HPDE6-E6E7 (cell line): Measurements from ENCODE around the gene GRK6.
A peak's percentile ranks its signal among the peaks of the same experiment; 100 is the strongest.
"Not testable (repeated sequence)": the region's sequence is repeated elsewhere in the genome, so short reads cannot be mapped to it uniquely, and the experiment has no call there.

ENCODE experiments used
- DNase-seq: peaks from one replicate; pipeline ENCODE4 v3.0.0; 2011; ENCODE audit warnings: missing footprints; ENCODE audit errors: extremely low spot score

GRK6 gene

DNA sequence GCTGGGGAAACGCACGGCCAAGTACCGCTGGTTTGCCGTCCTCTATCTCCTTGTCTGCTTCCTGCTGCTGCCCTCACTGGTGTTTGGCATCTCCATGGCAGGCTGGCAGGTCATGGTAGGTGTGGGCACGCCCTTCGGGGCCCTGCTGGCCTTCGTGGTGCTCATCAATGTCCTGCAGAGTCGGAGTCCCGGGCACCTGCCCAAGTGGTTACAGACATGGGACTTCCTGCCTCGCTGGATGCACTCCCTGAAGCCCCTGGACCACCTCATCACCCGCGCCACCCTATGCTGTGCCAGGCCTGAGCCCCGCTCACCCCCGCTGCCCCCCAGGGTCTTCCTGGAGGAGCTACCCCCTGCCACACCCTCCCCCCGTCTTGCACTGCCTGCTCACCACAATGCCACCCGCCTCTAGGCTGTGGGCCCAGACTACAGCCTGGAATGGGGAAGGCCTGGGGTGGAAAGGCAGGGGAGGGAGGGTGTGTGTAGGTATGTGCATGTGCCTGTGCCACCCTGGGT lies 28.5 kb upstream of the GRK6 start:
- no peak for DNase-seq

DNA sequence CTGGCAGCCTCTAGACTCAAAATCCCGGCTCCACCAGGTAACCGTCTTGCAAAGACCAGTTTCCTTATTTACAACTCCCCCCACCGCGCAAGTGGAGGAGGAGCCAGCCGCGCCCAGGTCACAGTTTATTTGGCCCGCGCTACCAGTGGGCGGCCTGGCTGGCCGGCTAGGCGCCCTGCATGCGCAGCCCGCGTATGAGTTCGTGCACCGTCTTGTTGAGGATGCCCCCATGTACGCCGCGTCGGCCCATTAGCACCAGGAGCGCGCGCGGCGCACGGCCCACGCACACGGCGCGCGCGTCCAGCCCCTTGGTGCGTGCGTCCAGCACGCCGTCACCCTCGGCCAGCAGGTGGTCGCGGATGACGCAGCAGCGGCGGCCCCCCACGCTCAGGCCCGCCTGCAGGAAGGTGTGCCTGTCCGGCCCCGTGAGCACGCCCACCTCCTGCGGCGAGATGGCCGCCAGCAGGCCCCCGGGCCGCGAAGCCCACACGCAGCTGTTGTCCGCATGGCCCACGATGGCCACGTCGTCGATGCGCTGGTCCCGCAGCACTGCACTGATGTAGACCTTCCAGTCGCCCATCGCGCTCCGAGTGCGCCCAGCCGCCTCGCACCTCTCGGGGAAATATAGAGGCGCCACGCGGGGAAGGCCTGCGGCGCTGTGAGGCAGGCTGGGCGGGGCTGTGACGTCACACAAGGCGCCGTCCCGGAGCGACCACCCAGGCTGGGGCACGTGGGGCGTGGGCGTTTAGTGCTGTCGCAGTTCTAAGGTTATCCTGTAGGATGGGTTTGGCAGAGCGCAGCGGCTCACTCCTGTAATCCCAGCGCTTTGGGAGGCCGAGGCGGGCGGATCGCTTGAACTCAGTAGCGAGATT lies 26.2 kb upstream of the GRK6 start, which contains the start of gene PFN3:
Gene PFN3 (minus strand): TSS at position 665 of the 872 bp plus-strand sequence. CDS start 85 bp downstream, at position 580.
- DNase-seq, result no peak

DNA sequence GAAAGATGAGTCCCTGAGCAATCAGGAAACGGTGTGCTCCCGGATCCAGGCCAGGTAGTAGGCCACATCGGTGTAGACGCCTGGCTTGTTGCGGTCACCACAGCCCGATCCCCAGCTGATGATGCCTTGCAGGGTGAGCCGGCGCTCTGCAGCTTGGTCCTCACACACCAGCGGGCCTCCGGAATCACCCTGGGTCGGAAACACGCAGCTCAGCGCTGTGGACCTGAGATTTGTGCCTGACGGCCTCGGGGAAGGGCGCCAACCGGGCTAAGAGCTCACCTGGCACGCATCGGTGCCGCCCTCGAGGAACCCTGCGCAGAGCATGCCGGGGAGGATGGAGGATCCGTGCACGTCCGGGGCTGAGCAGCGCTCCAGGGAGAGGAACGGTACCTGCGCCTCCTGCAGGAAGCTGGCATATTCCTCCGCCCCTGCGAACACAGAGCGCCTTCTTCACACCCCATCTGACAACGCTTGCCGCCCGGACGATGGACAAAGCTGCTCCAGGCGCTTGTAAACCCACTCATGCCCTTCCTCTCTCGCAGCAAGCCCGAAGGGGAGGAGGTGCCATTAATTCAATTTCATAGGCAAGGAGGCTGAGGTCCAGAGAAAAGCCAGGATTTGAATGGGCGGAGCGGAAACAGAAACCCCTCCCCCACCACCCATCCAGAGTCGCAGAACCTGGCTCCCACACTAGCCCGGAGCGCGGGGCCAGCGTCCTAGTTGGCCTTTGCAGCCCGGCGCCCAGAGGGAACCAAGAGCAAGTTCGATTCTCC lies 24.0 kb upstream of the GRK6 start:
- DNase-seq, result peak; percentile 97

DNA sequence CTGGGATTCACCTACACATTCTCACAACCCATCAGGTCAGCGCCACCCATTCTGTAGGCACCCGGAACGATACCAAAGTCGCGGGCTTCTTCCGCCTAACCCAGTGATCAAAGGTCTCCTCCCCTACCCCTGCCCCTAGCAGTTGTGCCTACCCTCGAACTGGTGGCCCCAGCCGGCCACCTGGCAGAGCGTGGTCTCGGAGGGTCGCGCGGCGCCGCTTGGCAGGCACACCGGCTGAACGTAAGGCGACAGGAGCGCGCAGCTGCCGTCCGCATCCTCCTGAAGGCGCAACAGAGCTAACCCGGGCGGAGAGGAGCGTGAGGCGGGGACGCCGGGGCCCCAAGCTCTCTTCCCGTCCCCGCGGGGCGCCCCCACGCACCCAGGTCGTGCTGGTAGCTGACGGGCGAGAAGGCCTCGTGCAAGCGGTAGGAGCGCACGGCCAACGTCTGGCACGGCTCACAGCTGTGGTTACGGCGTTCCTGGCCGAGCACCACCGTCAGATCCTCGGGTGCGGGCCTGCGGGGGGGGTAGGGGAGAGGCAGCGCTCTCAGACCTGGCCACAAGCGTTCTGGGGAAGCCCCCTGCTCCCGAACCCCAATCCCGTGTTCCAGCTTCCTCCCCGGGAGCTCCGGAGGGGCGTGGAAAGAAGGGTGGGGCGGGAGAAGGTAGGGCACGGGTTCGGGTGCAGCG lies 23.2 kb upstream of the GRK6 start:
- DNase-seq, result peak; percentile 63

DNA sequence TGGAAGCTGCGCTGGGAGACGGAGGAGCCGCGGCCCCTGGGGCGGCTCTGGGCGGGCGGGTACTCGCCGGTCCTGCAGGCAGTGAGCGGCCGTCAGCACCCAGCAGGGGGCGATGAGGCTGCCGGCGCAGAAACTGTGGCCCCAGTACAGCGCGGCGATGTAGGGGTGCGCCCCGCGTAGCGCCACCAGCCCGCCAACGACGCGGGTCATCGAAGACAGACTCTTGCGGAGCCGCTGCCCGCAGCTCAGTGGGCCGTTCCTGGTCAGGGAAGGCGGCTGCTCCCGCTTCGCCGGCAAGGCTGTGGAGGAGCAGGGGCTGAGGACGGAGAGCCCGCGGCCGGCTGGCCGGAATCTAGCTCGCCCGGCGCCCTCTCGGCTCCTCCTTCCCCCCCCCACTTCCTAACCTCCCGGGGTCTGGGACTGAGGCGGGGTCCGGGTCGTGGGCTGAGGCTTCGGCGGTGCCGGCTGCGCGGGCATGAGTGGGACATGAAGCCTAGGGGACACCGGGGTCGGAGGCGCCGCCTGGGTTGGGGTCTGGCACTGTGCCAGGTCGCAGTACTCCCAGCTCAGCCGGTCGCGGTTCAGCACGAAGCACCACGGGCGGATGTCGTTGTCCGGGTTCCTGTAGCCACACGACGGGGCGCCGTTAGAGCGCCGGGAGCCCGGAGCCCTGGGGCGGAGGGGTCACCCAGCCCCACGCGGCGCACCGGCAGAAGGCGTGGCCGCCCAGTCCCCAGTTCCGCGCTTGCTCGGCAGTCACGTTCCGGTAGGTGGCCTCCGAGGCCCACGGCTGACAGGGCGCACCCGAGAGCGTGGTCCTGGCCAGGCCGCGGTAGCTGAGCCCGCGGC lies 22.5 kb upstream of the GRK6 start:
- peak; percentile 90 for DNase-seq

DNA sequence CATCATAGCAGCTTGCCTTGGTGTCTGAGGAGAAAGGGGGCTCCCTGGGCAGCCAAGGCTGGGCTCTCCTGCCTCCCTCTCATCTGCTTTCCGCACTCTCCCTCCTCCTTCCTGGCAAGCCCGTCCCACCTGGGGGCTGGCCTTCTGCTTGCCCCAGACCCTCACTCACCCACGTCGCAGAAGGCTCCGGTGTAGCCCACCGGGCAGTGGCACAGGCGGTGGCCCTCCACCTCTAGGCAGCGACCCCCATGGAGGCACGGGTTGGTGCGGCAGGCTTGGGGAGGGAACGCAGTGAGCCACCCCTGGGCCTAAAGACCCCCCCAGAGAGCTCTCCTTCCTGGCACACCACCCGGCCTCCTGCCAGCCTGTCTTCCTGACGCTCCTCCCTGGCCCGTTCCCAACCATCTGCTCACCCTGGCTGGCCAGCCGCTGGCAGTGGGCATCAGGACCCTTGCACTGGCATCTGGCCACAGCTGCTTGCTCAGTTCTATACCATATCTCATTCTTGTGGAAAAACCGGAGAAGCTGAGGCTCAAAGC lies 21.8 kb upstream of the GRK6 start:
- no peak for DNase-seq

DNA sequence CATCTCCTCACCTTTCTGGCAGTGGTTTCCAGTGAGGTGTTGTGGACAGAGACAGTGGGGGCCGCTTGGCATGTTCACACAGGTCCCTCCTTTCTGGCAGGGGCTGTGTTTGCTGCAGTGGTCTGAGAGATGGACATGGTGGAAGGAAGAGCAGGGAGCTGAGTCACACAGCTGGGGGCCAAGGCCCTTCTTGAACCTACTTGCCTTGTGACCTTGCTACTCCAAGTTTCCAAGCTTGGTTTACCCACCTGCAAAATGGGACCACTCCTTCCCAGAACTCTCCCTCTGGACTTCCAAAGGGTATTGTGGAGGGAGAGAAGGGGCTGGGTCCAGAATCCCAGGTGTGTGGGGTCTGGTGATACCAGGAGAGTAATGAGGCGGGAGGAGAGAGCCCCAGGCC lies 21.2 kb upstream of the GRK6 start:
- DNase-seq, result no peak

DNA sequence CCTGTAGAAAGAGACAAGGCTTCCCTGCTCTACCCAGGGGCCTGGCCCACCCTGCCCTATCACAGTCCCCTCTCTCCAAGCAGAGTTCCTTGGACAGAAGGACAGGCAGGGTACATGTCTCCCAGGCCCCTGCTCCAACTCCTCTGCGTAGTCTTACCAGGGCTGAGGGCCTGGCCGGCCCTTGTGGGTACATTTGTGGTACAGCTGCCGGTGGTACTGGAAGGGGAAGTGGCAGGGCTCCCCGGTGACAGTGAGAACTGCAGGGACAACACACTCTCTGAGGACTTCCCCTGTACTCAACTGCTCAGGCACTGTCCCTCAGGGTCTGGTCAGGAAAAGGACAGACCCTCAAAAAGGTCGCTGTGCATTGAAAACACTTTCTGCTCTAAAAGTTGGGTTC lies 20.7 kb upstream of the GRK6 start:
- DNase-seq, result no peak

DNA sequence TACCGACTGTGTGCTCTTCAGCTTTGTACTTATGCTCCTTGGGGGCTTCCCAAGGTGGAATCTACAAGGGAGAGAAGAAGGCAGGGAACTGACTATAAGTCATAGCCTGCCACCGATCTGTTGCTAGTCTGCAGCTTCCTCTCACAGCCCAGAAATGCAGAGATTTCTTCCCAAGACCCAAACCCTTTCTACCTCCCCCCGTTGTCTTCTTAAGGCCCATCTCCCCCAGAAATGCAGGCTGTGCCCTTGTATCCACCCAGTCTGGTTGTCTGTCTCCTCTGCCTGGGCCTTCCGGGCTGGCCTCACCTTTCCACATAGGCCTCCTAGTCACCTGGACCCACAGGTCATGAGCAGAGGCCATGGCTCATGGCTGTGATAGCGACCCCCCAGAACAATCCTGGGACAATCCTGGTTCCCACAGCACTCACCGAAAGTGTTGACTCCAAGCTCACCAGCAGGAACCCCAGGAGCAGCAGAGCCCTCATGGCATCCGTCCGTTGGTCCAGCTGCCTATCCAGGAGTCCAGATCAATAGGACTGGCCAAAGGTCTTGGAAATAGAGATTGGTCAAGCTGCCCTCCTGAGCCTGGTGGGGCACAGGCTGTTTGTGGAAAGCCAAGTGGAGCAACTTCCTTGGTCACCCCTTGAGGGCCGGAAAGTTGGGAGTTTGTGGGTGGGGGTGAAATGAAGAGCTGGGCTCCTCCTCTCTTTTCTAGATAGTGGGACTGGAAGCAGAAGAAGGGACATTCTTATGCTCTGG lies 17.3 kb upstream of the GRK6 start, which contains the start of gene F12:
Gene F12 (minus strand): TSS at position 522 of the 759 bp plus-strand sequence. CDS start 37 bp downstream, at position 485.
- no peak for DNase-seq

DNA sequence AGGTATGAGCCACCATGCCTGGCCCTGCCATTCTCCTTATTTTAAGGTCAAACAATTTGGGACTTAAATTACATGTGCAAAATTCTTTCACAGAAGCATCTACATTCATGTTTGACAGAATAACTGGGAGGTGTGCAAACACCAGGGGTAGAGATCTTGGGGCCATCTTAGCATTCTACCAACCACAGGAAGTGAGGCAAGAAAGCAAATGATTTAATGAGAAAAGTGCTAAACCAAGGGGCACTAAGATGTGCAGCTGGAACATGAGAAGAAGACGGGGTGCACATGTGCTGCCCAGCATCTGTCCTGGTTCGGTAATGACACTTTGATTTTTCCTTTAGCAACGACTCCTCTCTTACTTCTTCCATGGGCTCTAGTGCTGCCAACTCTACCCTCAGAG lies 15.9 kb upstream of the GRK6 start:
- no peak for DNase-seq

DNA sequence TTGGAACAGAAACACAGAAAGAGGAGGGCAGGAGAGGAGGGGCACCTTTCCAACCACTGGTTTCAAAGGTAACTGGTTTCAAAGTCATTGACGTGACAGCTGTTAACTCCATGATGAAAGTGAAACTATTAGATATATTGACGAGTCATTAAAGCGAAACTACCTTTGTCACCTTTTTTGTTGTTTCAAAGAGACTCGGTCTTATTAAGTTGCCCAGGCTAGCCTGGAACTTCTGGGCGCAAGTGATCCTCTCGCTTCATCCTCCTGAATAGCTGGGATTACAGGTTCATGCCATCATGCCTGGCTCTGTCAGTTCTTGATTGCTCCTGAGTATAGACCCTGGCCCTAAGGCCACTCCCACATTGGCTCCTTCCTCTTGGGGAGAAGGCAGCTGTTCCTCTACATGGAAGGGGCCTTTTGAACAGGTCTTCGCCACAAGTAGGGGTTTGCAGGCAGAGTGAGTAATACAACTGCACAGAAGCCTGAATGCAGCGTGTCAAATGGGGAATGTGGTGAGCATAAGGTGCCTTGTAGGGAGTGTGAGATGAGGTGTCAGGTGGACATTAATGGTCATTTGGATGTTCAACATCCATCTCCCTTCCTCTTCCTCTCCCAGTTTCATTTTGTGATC lies 13.8 kb upstream of the GRK6 start:
- DNase-seq, result no peak

DNA sequence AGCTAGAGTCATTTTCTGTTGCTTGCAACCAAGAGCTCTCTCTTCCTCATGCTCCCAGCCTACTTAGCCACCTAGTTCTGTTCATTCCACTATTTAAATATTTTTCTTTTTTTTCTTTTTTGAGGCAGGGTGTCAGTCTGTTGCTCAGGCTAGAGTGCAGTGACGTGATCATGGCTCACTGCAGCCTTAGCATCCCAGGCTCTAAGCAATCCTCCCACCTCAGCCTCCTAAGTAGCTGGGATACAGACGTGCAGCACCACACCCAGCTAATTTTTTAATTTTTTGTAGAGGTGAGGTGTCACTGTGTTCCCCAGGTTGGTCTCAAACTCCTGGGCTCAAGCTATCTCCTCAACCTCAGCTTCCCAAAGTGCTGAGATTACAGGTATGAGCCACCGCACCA lies 12.0 kb upstream of the GRK6 start:
- DNase-seq, result no peak

DNA sequence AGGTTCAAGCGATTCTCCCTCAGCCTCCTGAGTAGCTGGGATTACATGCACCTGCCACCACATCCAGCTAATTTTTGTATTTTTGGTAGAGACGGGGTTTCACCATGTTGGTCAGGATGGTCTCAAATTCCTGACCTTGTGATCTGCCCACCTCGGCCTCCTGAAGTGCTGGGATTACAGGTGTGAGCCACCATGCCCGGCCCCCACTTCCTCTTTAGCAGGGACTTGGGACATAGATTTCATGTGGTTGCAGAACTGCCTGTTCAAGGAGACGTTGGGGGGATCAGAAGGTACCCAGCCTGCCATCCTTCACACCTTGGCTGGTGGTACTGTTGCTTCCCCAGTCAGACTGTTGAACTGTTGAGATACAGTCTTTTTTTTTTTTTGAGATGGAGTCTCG lies 9.4 kb upstream of the GRK6 start:
- DNase-seq, result not testable (repeated sequence)

DNA sequence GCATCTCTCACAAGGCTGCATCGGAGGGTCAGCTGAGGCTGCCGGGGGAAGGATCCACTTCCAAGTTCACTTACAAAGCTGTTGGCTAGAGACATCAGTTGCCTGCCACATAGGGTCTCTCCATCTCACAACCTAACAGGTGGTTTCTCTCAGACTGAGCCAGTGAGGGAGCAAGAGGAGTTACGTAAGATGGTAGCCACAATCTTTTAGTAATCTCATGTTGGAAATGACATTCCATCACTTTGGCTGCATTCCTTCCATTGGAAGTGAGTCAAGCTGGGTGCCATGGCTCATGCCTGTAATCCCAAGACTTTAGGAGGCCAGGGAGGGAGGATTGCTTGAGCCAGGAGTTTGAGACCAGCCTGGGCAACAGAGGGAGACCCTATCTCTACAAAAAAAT lies 7.4 kb upstream of the GRK6 start:
- no peak for DNase-seq

DNA sequence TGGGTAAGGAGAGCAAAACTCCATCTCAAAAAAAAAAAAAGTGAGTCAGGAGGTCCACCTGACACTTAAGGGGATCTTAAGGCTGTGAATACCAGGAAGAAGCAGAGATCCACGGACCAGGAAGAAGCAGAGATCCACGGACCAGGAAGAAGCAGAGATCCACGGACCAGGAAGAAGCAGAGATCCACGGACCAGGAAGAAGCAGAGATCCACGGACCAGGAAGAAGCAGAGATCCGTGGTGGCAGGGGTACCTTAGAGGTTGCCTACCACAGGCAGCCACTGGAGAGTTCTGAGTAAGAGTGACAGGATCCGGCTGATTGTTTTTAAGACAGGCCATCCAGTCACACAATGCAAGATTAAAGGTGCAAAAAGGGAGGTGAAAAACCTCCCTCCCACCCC lies 6.0 kb upstream of the GRK6 start:
- DNase-seq, result not testable (repeated sequence)

DNA sequence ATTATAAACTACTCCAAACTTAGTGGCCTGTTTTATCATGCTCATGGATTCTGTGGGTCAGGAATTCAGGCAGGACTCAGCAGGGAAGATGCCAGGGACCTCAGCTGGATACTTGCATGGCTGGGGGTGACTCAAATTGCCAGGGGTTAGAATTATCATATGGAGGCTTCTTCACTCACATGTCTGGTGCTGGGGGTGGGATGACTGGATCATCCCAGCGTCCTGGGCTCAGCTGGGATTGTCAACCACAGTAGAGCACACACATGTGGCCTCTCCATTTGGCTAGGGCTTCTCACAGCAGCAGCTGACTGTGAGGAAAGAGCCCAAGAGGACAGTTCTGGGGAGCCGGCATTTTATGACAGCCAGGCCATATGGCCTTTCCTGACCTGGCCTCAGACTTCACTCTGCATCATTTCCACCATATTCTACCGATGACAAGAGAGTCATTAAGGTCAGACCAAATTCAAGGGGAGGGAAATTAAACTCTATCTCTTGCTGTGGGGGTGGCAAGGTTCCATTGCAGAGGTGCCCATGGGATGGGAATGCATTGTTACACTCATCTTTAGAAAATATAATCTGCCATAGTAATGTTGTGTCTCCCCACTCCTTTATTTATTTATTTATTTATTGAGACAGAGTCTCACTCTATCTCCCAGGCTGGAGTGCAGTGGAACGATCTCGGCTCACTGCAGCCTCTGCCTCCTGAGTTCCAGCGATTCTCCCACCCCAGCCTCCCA lies 5.2 kb upstream of the GRK6 start:
- DNase-seq, result no peak

DNA sequence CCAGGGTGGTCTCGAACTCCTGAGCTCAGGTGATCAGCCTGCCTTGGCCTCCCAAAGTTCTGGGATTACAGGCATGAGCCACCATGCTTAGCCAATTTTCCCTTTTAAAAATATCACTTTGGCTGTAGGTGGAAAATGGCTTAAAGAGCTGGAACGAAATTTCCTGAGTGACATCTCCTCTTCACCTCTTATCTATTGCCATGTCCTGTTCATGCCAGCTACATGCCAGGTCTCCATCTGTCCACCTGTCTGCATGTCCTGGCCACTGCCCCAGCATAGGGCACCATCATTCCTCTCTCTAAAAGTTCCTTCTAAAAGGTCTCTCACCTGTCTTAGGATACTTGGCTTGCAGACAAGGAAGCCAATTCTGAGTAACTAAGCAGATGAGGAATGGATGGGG lies 2.8 kb upstream of the GRK6 start:
- DNase-seq, result no peak

DNA sequence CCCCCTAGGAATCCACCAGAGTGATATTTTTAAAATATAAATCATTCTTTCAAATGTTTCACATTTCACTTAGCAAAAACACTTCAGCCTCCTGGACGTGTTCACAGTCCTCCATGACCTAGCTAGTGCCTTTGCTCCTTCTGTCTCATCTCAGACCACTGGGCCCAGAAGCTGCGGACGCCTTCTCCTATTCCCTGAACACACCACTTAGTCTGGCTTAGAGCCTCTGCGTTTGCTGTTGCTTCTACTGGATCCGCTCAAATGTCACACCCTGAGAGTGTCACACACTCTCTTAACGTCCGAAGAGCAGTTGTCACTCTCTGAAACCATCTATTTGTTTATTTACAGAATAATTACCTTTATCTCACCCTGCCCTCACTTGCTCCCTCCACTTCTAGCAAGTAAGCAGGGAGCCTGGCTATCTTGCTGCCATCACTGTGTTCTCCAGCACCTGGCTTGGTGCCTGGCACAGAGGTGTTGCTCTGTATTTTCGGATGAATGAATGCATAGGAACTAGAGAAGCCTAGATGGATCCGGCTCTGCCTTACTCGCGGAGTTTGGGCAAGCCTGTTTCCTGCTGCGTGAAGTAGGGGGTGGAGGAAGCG lies 1.2 kb upstream of the GRK6 start:
- DNase-seq, result no peak
